ENCODE measurements around the gene MBNL1. TPM values are rescaled to one million over a fixed set of nuclear protein-coding genes. Genes with fewer than 3 reads are reported as not detected.

Gene MBNL1
- total RNA-seq, 4 donors from 2014 or later: 346 to 530 (median 397) TPM

GRCh38 chr3:152271501-152272236 is 2.9 kb downstream of the MBNL1 start:
- TF ChIP-seq CTCF (IDR thresholded peaks at IDR 0.05): no peak
- ATAC-seq (ENCODE audit: low FRiP score) (no peak), DNase-seq (ENCODE audit: low spot score) (no peak)

GRCh38 chr3:152272771-152273242 is 4.1 kb downstream of the MBNL1 start:
- DNase-seq (ENCODE audit: low spot score) (no peak), ATAC-seq (ENCODE audit: low FRiP score) (no peak)
- TF ChIP-seq CTCF (IDR thresholded peaks at IDR 0.05): no peak

- ATAC-seq (ENCODE audit: low FRiP score) (no peak), DNase-seq (ENCODE audit: low spot score) (no peak)
- no peak for TF ChIP-seq CTCF (IDR thresholded peaks at IDR 0.05)
Observed at GRCh38 chr3:152276681-152277080, 8.0 kb downstream of the MBNL1 start.

GRCh38 chr3:152277198-152277597 is 8.5 kb downstream of the MBNL1 start:
- no peak for TF ChIP-seq CTCF (IDR thresholded peaks at IDR 0.05)
- ATAC-seq (ENCODE audit: low FRiP score): no peak
- no peak for DNase-seq (ENCODE audit: low spot score)

- no peak for TF ChIP-seq CTCF (IDR thresholded peaks at IDR 0.05)
- ATAC-seq (ENCODE audit: low FRiP score): no peak
- DNase-seq (ENCODE audit: low spot score): no peak
Observed at GRCh38 chr3:152278756-152279427, 10.2 kb downstream of the MBNL1 start.

- DNase-seq (ENCODE audit: low spot score) (no peak), ATAC-seq (ENCODE audit: low FRiP score) (no peak)
- TF ChIP-seq CTCF (IDR thresholded peaks at IDR 0.05): no peak
Observed at GRCh38 chr3:152279479-152279878, 10.8 kb downstream of the MBNL1 start.

- ATAC-seq (ENCODE audit: low FRiP score): no peak
- TF ChIP-seq CTCF (IDR thresholded peaks at IDR 0.05): no peak
- no peak for DNase-seq (ENCODE audit: low spot score)
Observed at GRCh38 chr3:152280539-152280938, 11.8 kb downstream of the MBNL1 start.
